HepG2 (cell line): Measurements from ENCODE around the gene CXCR5. TPM values are rescaled to one million over a fixed set of nuclear protein-coding genes. Genes with fewer than 3 reads are reported as not detected.

Experiments
- ATAC-seq: fragments of 200-7000 bp; cut with Tn5 transposase; 3 replicates; pipeline ENCODE4 v1.9.1; 2020; ENCODE audit warnings: mild to moderate bottlenecking, moderate library complexity
- BruUV-seq: library from RNA; stranded (reverse); fragments of 400-500 nt; replicated peaks from 2 replicates; lab custom pipeline; 2021; lab: Mats Ljungman, UMichigan
- CTCF ChIA-PET: fragments of 300-600 bp; formaldehyde crosslinking; extraction: SDS; loops from one replicate; lab custom pipeline; 2021; ENCODE audit warnings: low total read pairs, inconsistent platforms, low intra/inter-chr PET ratio; lab: Yijun Ruan, JAX
- POLR2A ChIA-PET: fragments of 350-600 bp; sonication (Branson Sonifier 250); formaldehyde crosslinking; loops from one replicate; lab custom pipeline; 2020; ENCODE audit warnings: antibody characterized with exemption, inconsistent platforms; lab: Yijun Ruan, JAX
- DNase-seq: peaks from one replicate; pipeline ENCODE4 v3.0.0-alpha.2; 2015; ENCODE audit warnings: low spot score
- FAIRE-seq: peaks from 3 replicates; lab custom pipeline; 2011; peaks lifted over from hg19 to GRCh38; lab: Jason Lieb, UNC
- H2AFZ ChIP-seq: one replicate; pipeline ENCODE4 v1.6.1; 2011; ENCODE audit warnings: low read length, inconsistent platforms
- H3K27ac ChIP-seq: fragments of 300-600 bp; 3 replicates; pipeline ENCODE4 v1.8.0; 2011; ENCODE audit warnings: mixed run types, mild to moderate bottlenecking, mixed read lengths, low read length, inconsistent platforms; ENCODE audit not compliant: insufficient read depth; ENCODE audit errors: extremely low read length
- H3K27me3 ChIP-seq, 2 experiments: fragments of 200-600 bp in 1 of 2; 2 replicates in 1 of 2; 3 replicates in 1 of 2; pipeline versions ENCODE4 v1.6.0 to v1.8.0; 2011; ENCODE audit warnings: low read length in 2 of 2, mild to moderate bottlenecking in 2 of 2, moderate library complexity in 2 of 2, inconsistent platforms in 1 of 2; ENCODE audit not compliant: insufficient read depth in 2 of 2, control insufficient read depth in 1 of 2
- H3K36me3 ChIP-seq, 2 experiments: fragments of 200-600 bp in 1 of 2; replicated peaks in 1 of 2; 2 replicates in 1 of 2; 3 replicates in 1 of 2; pipeline versions ENCODE4 v1.5.1 to v1.8.0; 2011; ENCODE audit warnings: low read length in 2 of 2, inconsistent platforms in 1 of 2; ENCODE audit not compliant: insufficient read depth in 2 of 2, control insufficient read depth in 1 of 2
- H3K4me1 ChIP-seq: 2 replicates; pipeline ENCODE4 v1.5.1; 2012; ENCODE audit warnings: low read length, inconsistent platforms; ENCODE audit not compliant: insufficient read depth
- H3K4me2 ChIP-seq: 2 replicates; pipeline ENCODE4 v1.6.0; 2011; ENCODE audit warnings: low read depth, low read length, inconsistent platforms
- H3K4me3 ChIP-seq, 3 experiments: fragments of 200-600 bp in 1 of 3; sonication (generic), shearing (Covaris generic) in 1 of 3; replicated peaks in 1 of 3; 2 replicates each; pipeline ENCODE4 v1.5.1; 2011 to 2016; ENCODE audit warnings: low read length in 3 of 3, inconsistent platforms in 2 of 3, low read depth in 2 of 3, mild to moderate bottlenecking in 2 of 3, control low read depth in 1 of 3, mixed read lengths in 1 of 3; ENCODE audit not compliant: insufficient read depth in 1 of 3
- H3K79me2 ChIP-seq: one replicate; pipeline ENCODE4 v1.6.1; 2011; ENCODE audit warnings: low read length, inconsistent platforms; ENCODE audit not compliant: insufficient read depth
- H3K9ac ChIP-seq: 2 replicates; pipeline ENCODE4 v1.6.0; 2011; ENCODE audit warnings: mild to moderate bottlenecking, low read depth, low read length, inconsistent platforms; ENCODE audit not compliant: insufficient read depth
- H3K9me3 ChIP-seq: 2 replicates; pipeline ENCODE4 v1.5.1; 2012; ENCODE audit warnings: mild to moderate bottlenecking, low read length
- H4K20me1 ChIP-seq: 2 replicates; pipeline ENCODE4 v1.6.0; 2011; ENCODE audit warnings: inconsistent platforms, mild to moderate bottlenecking, low read length, moderate library complexity; ENCODE audit not compliant: insufficient read depth
- ATF3 ChIP-seq: sonication (generic); formaldehyde crosslinking; IDR thresholded peaks from 2 replicates; pipeline ENCODE4 v1.4.0; 2020; ENCODE audit warnings: missing genetic modification reagents
- CBX2 ChIP-seq, 2 experiments: fragments of 200-600 bp in 1 of 2; sonication (generic); formaldehyde crosslinking in 1 of 2; IDR thresholded peaks; 2 replicates each; pipeline versions ENCODE4 v1.7.0 to v1.8.1; 2018 to 2022; ENCODE audit warnings: low read depth in 2 of 2, low read length in 1 of 2, mild to moderate bottlenecking in 1 of 2, missing genetic modification reagents in 1 of 2
- MIER3 ChIP-seq: IDR thresholded peaks from 2 replicates; pipeline ENCODE4 v1.6.1; 2016; ENCODE audit warnings: missing compliant biosample characterization, borderline replicate concordance
- PRPF4 ChIP-seq: fragments of 200-400 bp; formaldehyde crosslinking; IDR thresholded peaks from 2 replicates; pipeline ENCODE4 v1.6.1; 2016; ENCODE audit warnings: low read length, low read depth; ENCODE audit not compliant: poor library complexity, severe bottlenecking
- RERE ChIP-seq: IDR thresholded peaks from 2 replicates; pipeline ENCODE4 v1.6.1; 2016; ENCODE audit warnings: low read depth, missing genetic modification reagents, missing compliant biosample characterization
- TEF ChIP-seq: sonication (generic); formaldehyde crosslinking; IDR thresholded peaks from 2 replicates; pipeline ENCODE4 v1.5.0; 2020; ENCODE audit warnings: missing genetic modification reagents
- ZIK1 ChIP-seq: sonication (generic); formaldehyde crosslinking; IDR thresholded peaks from 2 replicates; pipeline ENCODE4 v1.5.0; 2020; ENCODE audit warnings: mild to moderate bottlenecking, low read depth, missing genetic modification reagents, borderline replicate concordance
- ZNF562 ChIP-seq: sonication (generic); formaldehyde crosslinking; IDR thresholded peaks from 2 replicates; pipeline ENCODE4 v1.8.0; 2022; ENCODE audit warnings: missing genetic modification reagents, borderline replicate concordance
- ZNF577 ChIP-seq: sonication (generic); formaldehyde crosslinking; IDR thresholded peaks from 2 replicates; pipeline ENCODE4 v1.4.0; 2020; ENCODE audit warnings: mild to moderate bottlenecking, low read depth, missing genetic modification reagents, borderline replicate concordance
- ZNF766 ChIP-seq: sonication (generic); formaldehyde crosslinking; IDR thresholded peaks from 2 replicates; pipeline ENCODE4 v1.5.0; 2020; ENCODE audit warnings: missing genetic modification reagents, borderline replicate concordance
- WGBS: methylation state at CpG from one replicate; pipeline ENCODE4 v1.1.6; 2017; ENCODE audit warnings: low lambda C conversion rate; 5-methylcytosine and 5-hydroxymethylcytosine counted together
- in situ Hi-C: cut with HindIII; loops from 2 replicates; pipeline ENCODE4 v1.10.0; 2017; ENCODE audit warnings: low pct_unique_long_range_greater_than_20kb; ENCODE audit not compliant: extremely low pct_ligation_motif_present
- intact Hi-C: fragments of 100-400 bp; cut with micrococcal nuclease; formaldehyde crosslinking; loops from one replicate; pipeline ENCODE4 v1.10.0; 2022; ENCODE audit not compliant: unreplicated experiment
- polyA plus RNA-seq, 8 experiments: library from polyadenylated mRNA; depleted of rRNA in 3 of 8; stranded (reverse) in 7 of 8; unstranded in 1 of 8; fragments of >200 nt; fragmentation: Illumina TruSeq in 4 of 8; extraction: Trizol in 4 of 8; gene quantifications; 2 replicates each; pipeline versions ENCODE4 v1.2.1 to v1.2.3, GENCODE V29; 2011 to 2016; ENCODE audit warnings: low read depth in 4 of 8, missing spikeins in 1 of 8, mixed read lengths in 1 of 8; ENCODE audit not compliant: insufficient read depth in 1 of 8
- total RNA-seq, 5 experiments: library from RNA; depleted of rRNA; stranded (reverse); fragments of >200 nt; fragmentation: Illumina TruSeq; extraction: Trizol; gene quantifications; 2 replicates each; pipeline ENCODE4 v1.2.3, GENCODE V29; 2016; ENCODE audit warnings: low read depth in 1 of 5

CXCR5 gene
- total and polyA plus RNA-seq, 2 of the 13 experiments (the other 11 are each of a cell fraction or from before 2014, with no cell fraction given): not detected

GRCh38 chr11:118893662-118894061 lies 10.0 kb downstream of the CXCR5 start:
- FAIRE-seq: no peak
- 84% methylated on average over 16 of the region's 22 CpGs for whole genome bisulfite sequencing
- Histone ChIP-seq H3K9ac (no peak overlapping the region), H4K20me1 (no peaks in the 10 kb centered on the region), H3K27ac (no peak overlapping the region), H3K9me3 (no peaks in the 10 kb centered on the region), H3K36me3 (peaks cover 0 to under 1% of the 10 kb centered on the region in 2 experiments; a peak in 1 of 5 replicates), H2AFZ (no peak overlapping the region), H3K4me3 (no peak overlapping the region), H3K79me2 (no peaks in the 10 kb centered on the region), H3K27me3 (peaks cover 7 to 33% of the 10 kb centered on the region in 2 experiments; a peak in 4 of 5 replicates), H3K4me1 (0 out of 2 replicates have a peak, but pooled peaks cover 8% of the 10 kb centered on the region), H3K4me2 (no peak overlapping the region)
- intact Hi-C loops (loop anchor here (10.0 kb wide), 1 partner anchor 1581 kb away; no protein-coding TSS in a partner anchor), in situ Hi-C loops (no loop called here)
- DNase-seq: no peak
- ATAC-seq: no peak
- BruUV-seq: no TSS peak
- no peak for TF ChIP-seq ZNF577
- no peak for TF ChIP-seq ATF3 (CRISPR knock-in tag)
- no peak for TF ChIP-seq PRPF4
- no peak for TF ChIP-seq TEF (CRISPR knock-in tag)
- no peak for TF ChIP-seq CBX2 (IDR thresholded peaks at IDR 0.05; ENCODE audit: low read depth, low read length)
- TF ChIP-seq CBX2 (CRISPR knock-in tag; IDR thresholded peaks at IDR 0.05; ENCODE audit: low read depth): no peak
- TF ChIP-seq ZIK1 (CRISPR knock-in tag): no peak
- no peak for TF ChIP-seq ZNF766
- TF ChIP-seq RERE: no peak
- no peak for TF ChIP-seq MIER3 (CRISPR knock-in tag)
- no peak for TF ChIP-seq ZNF562 (CRISPR knock-in tag)
- ChIA-PET CTCF (no interaction called here), POLR2A (interaction anchor here (0.6 kb wide), 1 partner anchor 18 kb away, joined by 3 read pairs; no protein-coding TSS in a partner anchor)
